ENCODE data around the gene FGF6. TPM values are rescaled to one million over a fixed set of nuclear protein-coding genes. Genes with fewer than 3 reads are reported as not detected.

Gene FGF6
- polyA plus RNA-seq (ENCODE audit: low read depth in 6 of 6): not detected

GRCh38 chr12:4445156-4446101 is at the start of gene FGF6:
Gene FGF6 (minus strand): TSS chr12:4445815. CDS start chr12:4445570, 245 bp downstream.
- DNase-seq: no peak
- ATAC-seq (ENCODE audit: low read depth in 2 of 2): no peak
- peaks cover 8 to 46% (median 21%) of the 10 kb centered on the region in 3 donors for H3K27me3 Mint-ChIP-seq
- H3K36me3 Mint-ChIP-seq: no peaks in the 10 kb centered on the region
- H3K9me3 Mint-ChIP-seq: no peaks in the 10 kb centered on the region
- peak within 1 kb of the TSS in 2 of 6 donors; percentile 57 to 70 for H3K27ac Mint-ChIP-seq
- peaks cover 0 to 10% (median 7%) of the 10 kb centered on the region in 3 donors for H3K4me1 Mint-ChIP-seq
- H3K4me3 Mint-ChIP-seq: peak within 1 kb of the TSS in 1 of 8 donors; percentile 4

GRCh38 chr12:4490973-4491372 is 45.4 kb upstream of the FGF6 start:
- Mint-ChIP-seq H3K9me3 (no peaks in the 10 kb centered on the region), H3K4me1 (no peaks in the 10 kb centered on the region), H3K36me3 (peaks cover 10 to 18% of the 10 kb centered on the region in 2 donors), H3K27ac (peak overlapping the region in 1 of 6 donors; percentile 44), H3K4me3 (no peak overlapping the region), H3K27me3 (no peaks in the 10 kb centered on the region)
- no peak for ATAC-seq (ENCODE audit: low read depth in 2 of 2)
- no peak for DNase-seq

GRCh38 chr12:4489556-4489955 is 43.9 kb upstream of the FGF6 start:
- DNase-seq: no peak
- H3K27me3 Mint-ChIP-seq: no peaks in the 10 kb centered on the region
- no peaks in the 10 kb centered on the region for H3K9me3 Mint-ChIP-seq
- ATAC-seq (ENCODE audit: low read depth in 2 of 2): no peak
- peaks cover 10 to 18% of the 10 kb centered on the region in 2 donors for H3K36me3 Mint-ChIP-seq
- no peak overlapping the region for H3K4me3 Mint-ChIP-seq
- H3K4me1 Mint-ChIP-seq: peaks cover 5 to 7% (median 6%) of the 10 kb centered on the region in 3 donors
- H3K27ac Mint-ChIP-seq: no peak overlapping the region

- Mint-ChIP-seq H3K9me3 (no peaks in the 10 kb centered on the region), H3K27ac (no peak overlapping the region), H3K36me3 (peaks cover 10 to 18% of the 10 kb centered on the region in 2 donors), H3K4me3 (no peak overlapping the region), H3K27me3 (no peaks in the 10 kb centered on the region), H3K4me1 (peaks cover 5 to 13% (median 8%) of the 10 kb centered on the region in 3 donors)
- DNase-seq (no peak), ATAC-seq (ENCODE audit: low read depth in 2 of 2) (no peak)
Measured at GRCh38 chr12:4486980-4487379, 41.4 kb upstream of the FGF6 start.

GRCh38 chr12:4486049-4486699 is 40.6 kb upstream of the FGF6 start:
- Mint-ChIP-seq H3K27me3 (no peaks in the 10 kb centered on the region), H3K36me3 (peaks cover 10 to 18% of the 10 kb centered on the region in 2 donors), H3K4me3 (no peak overlapping the region), H3K27ac (no peak overlapping the region), H3K9me3 (no peaks in the 10 kb centered on the region), H3K4me1 (peaks cover 5 to 13% (median 8%) of the 10 kb centered on the region in 3 donors)
- ATAC-seq (ENCODE audit: low read depth in 2 of 2) (no peak), DNase-seq (no peak)

GRCh38 chr12:4483885-4484823 is 38.5 kb upstream of the FGF6 start:
- ATAC-seq (ENCODE audit: low read depth in 2 of 2) (no peak), DNase-seq (no peak)
- Mint-ChIP-seq H3K4me1 (peaks cover 5 to 13% (median 8%) of the 10 kb centered on the region in 3 donors), H3K27ac (peak overlapping the region in 2 of 6 donors; percentile 6 to 28), H3K9me3 (peaks cover 4 to 13% (median 7%) of the 10 kb centered on the region in 7 donors), H3K27me3 (peaks cover 0 to 5% (median 0%) of the 10 kb centered on the region in 3 donors), H3K36me3 (peaks cover 7 to 19% of the 10 kb centered on the region in 2 donors), H3K4me3 (no peak overlapping the region)

- H3K27ac Mint-ChIP-seq: no peak overlapping the region
- ATAC-seq (ENCODE audit: low read depth in 2 of 2) (no peak), DNase-seq (no peak)
- peaks cover 0 to 14% of the 10 kb centered on the region in 2 donors for H3K36me3 Mint-ChIP-seq
- H3K4me3 Mint-ChIP-seq: no peak overlapping the region
- H3K27me3 Mint-ChIP-seq: peaks cover 0 to 5% (median 4%) of the 10 kb centered on the region in 3 donors
- H3K4me1 Mint-ChIP-seq: peaks cover 5 to 13% (median 8%) of the 10 kb centered on the region in 3 donors
- H3K9me3 Mint-ChIP-seq: peaks cover 4 to 25% (median 14%) of the 10 kb centered on the region in 7 donors
Measured at GRCh38 chr12:4482936-4483335, 37.3 kb upstream of the FGF6 start.

GRCh38 chr12:4478933-4479332 is 33.3 kb upstream of the FGF6 start:
- H3K4me1 Mint-ChIP-seq: peaks cover 0 to under 1% (median 0%) of the 10 kb centered on the region in 3 donors
- H3K9me3 Mint-ChIP-seq: peaks cover 4 to 27% (median 14%) of the 10 kb centered on the region in 7 donors
- H3K27ac Mint-ChIP-seq: no peak overlapping the region
- peaks cover 0 to 14% of the 10 kb centered on the region in 2 donors for H3K36me3 Mint-ChIP-seq
- no peak overlapping the region for H3K4me3 Mint-ChIP-seq
- ATAC-seq (ENCODE audit: low read depth in 2 of 2): no peak
- H3K27me3 Mint-ChIP-seq: peaks cover 19 to 28% (median 23%) of the 10 kb centered on the region in 3 donors
- DNase-seq: no peak

- Mint-ChIP-seq H3K36me3 (peaks cover 0 to 14% of the 10 kb centered on the region in 2 donors), H3K27me3 (peaks cover 19 to 31% (median 28%) of the 10 kb centered on the region in 3 donors), H3K4me3 (no peak overlapping the region), H3K27ac (no peak overlapping the region), H3K9me3 (peaks cover 4 to 27% (median 16%) of the 10 kb centered on the region in 7 donors), H3K4me1 (no peaks in the 10 kb centered on the region)
- no peak for DNase-seq
- ATAC-seq (ENCODE audit: low read depth in 2 of 2): no peak
Measured at GRCh38 chr12:4477129-4477528, 31.5 kb upstream of the FGF6 start.

- Mint-ChIP-seq H3K4me1 (no peaks in the 10 kb centered on the region), H3K4me3 (no peak overlapping the region), H3K9me3 (peaks cover 0 to 1% (median 0%) of the 10 kb centered on the region in 7 donors), H3K36me3 (no peaks in the 10 kb centered on the region), H3K27me3 (peaks cover 11 to 24% (median 24%) of the 10 kb centered on the region in 3 donors), H3K27ac (peak overlapping the region in 1 of 6 donors; percentile 54)
- no peak for DNase-seq
- ATAC-seq (ENCODE audit: low read depth in 2 of 2): peak in 1 of 2 donors; percentile 23
Measured at GRCh38 chr12:4472046-4472445, 26.4 kb upstream of the FGF6 start.

- Mint-ChIP-seq H3K36me3 (no peaks in the 10 kb centered on the region), H3K4me3 (no peak overlapping the region), H3K9me3 (peaks cover 0 to 1% (median 0%) of the 10 kb centered on the region in 7 donors), H3K27me3 (peaks cover 11 to 22% (median 16%) of the 10 kb centered on the region in 3 donors), H3K27ac (no peak overlapping the region), H3K4me1 (no peaks in the 10 kb centered on the region)
- no peak for ATAC-seq (ENCODE audit: low read depth in 2 of 2)
- no peak for DNase-seq
Measured at GRCh38 chr12:4471256-4471655, 25.6 kb upstream of the FGF6 start.

GRCh38 chr12:4468994-4469393 is 23.4 kb upstream of the FGF6 start:
- Mint-ChIP-seq H3K27me3 (peaks cover 0 to 12% (median 0%) of the 10 kb centered on the region in 3 donors), H3K36me3 (no peaks in the 10 kb centered on the region), H3K27ac (peak overlapping the region in 1 of 6 donors; percentile 83), H3K4me3 (no peak overlapping the region), H3K4me1 (no peaks in the 10 kb centered on the region), H3K9me3 (peaks cover 0 to 1% (median 0%) of the 10 kb centered on the region in 7 donors)
- DNase-seq (no peak), ATAC-seq (ENCODE audit: low read depth in 2 of 2) (no peak)

Measured in naive B cell (primary cell).